ENCODE measurements around the gene PPP2R2C.

Gene PPP2R2C

GRCh38 chr4:6415031-6415705 is 57.2 kb downstream of the PPP2R2C start:
- DNase-seq: no peak
- no peaks in the 10 kb centered on the region for H3K36me3 ChIP-seq
- no peaks in the 10 kb centered on the region for H3K4me1 ChIP-seq
- H3K4me3 ChIP-seq (ENCODE audit: low read depth, low read length): no peak overlapping the region
- no peak for TF ChIP-seq CTCF (IDR thresholded peaks at IDR 0.05; ENCODE audit: low read depth, low read length)
- H3K27me3 ChIP-seq: no peaks in the 10 kb centered on the region
- H3K9me3 ChIP-seq: no peaks in the 10 kb centered on the region

GRCh38 chr4:6414578-6414977 is 57.8 kb downstream of the PPP2R2C start:
- Histone ChIP-seq H3K4me3 (ENCODE audit: low read depth, low read length) (no peak overlapping the region), H3K36me3 (no peaks in the 10 kb centered on the region), H3K9me3 (no peaks in the 10 kb centered on the region), H3K4me1 (no peaks in the 10 kb centered on the region), H3K27me3 (no peaks in the 10 kb centered on the region)
- no peak for DNase-seq
- no peak for TF ChIP-seq CTCF (IDR thresholded peaks at IDR 0.05; ENCODE audit: low read depth, low read length)

- H3K4me1 ChIP-seq: no peaks in the 10 kb centered on the region
- no peaks in the 10 kb centered on the region for H3K9me3 ChIP-seq
- no peak for TF ChIP-seq CTCF (IDR thresholded peaks at IDR 0.05; ENCODE audit: low read depth, low read length)
- no peaks in the 10 kb centered on the region for H3K27me3 ChIP-seq
- no peak overlapping the region for H3K4me3 ChIP-seq (ENCODE audit: low read depth, low read length)
- no peaks in the 10 kb centered on the region for H3K36me3 ChIP-seq
- no peak for DNase-seq
Observed at GRCh38 chr4:6410664-6411063, 61.8 kb downstream of the PPP2R2C start.

GRCh38 chr4:6410068-6410467 is 62.3 kb downstream of the PPP2R2C start:
- Histone ChIP-seq H3K9me3 (no peaks in the 10 kb centered on the region), H3K27me3 (no peaks in the 10 kb centered on the region), H3K36me3 (no peaks in the 10 kb centered on the region), H3K4me1 (no peaks in the 10 kb centered on the region), H3K4me3 (ENCODE audit: low read depth, low read length) (no peak overlapping the region)
- DNase-seq: no peak
- no peak for TF ChIP-seq CTCF (IDR thresholded peaks at IDR 0.05; ENCODE audit: low read depth, low read length)

GRCh38 chr4:6409381-6409780 is 63.0 kb downstream of the PPP2R2C start:
- no peaks in the 10 kb centered on the region; the same call in 1 of the 2 replicates for H3K4me1 ChIP-seq

More at GRCh38 chr4:6409381-6409780, 63.0 kb downstream of the PPP2R2C start:
- no peaks in the 10 kb centered on the region for H3K9me3 ChIP-seq
- no peak for DNase-seq
- no peak overlapping the region for H3K4me3 ChIP-seq (ENCODE audit: low read depth, low read length)
- no peak for TF ChIP-seq CTCF (IDR thresholded peaks at IDR 0.05; ENCODE audit: low read depth, low read length)
- no peaks in the 10 kb centered on the region for H3K36me3 ChIP-seq
- no peaks in the 10 kb centered on the region for H3K27me3 ChIP-seq
